RKO (cell line): Measurements from ENCODE around the gene DPP3.
"Not testable (repeated sequence)": the region's sequence is repeated elsewhere in the genome, so short reads cannot be mapped to it uniquely, and the experiment has no call there.

Experiments used
- DNase-seq: peaks from one replicate; pipeline ENCODE4 v3.0.0-alpha.2; 2016; ENCODE audit warnings: low spot score

Gene DPP3

DNA sequence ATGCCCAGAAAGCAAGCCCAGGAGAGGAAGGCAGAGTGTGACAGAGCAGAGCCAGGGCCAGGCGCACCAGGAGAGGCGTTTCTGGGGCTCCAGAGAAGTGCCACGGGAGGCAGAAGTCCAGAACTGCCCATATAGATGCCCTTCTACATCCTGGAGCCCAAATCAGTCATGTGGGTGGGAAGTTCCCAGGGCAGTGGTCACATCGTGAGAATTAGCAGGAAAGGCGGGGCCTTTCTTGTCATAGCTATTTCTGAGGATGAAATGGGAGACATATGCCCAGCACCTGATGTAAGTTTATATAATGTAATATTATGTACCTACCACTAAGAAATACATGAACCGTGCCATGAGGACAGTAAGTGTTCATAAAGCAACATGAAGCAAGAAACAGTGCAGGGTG is 52.5 kb downstream of the DPP3 start:
- DNase-seq: no peak

DNA sequence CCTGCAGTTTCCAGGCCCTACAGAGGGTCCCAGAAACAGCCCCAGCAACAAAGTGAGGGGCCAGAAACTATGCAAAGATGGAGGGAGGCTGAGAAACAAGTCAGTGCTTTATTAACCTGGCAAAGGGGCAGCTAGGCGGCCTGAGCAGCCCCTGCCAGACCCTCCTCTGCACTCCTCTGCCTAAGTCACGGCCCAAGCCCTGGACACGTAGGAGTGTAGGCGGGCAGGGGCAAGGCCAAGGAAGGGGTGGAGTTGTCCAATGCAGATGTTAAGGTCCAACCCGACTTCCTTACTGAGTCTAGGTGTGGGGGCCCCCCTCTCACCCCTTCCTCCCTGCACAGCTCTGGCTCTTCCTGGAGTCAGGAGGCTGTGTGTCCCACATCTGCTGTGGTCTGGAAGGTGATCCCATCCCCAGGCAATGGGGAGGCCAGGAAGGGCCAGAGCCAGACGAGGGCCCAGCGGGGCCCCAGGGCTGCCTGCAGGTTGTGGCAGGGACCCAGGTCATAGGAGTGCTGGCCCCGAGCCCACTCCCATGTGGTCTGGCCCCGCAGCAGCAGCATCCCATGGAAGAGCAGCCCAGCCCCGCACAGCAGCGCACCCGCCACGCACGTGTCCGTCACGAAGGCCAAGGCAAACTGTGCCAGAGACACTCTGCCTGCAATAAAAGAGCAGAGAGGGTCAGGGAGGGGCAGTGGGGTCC is 59.1 kb downstream of the DPP3 start:
- no peak for DNase-seq

DNA sequence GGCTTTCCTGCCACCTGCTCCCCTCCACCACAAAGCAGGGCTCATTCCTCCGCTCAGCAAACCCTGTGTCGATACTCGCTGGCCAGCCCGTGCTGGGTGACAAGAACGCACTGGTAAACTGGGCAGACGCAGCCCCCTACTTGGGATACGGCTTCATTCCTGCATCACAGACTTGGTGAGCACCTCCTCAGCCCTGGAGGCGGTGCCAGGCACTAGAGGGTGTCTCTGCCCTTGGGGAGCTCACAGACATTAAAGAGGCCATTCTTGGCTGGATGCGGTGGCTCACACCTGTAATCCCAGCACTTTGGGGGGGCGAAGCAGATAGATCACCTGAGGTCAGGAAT is 59.6 kb downstream of the DPP3 start:
- DNase-seq: no peak

DNA sequence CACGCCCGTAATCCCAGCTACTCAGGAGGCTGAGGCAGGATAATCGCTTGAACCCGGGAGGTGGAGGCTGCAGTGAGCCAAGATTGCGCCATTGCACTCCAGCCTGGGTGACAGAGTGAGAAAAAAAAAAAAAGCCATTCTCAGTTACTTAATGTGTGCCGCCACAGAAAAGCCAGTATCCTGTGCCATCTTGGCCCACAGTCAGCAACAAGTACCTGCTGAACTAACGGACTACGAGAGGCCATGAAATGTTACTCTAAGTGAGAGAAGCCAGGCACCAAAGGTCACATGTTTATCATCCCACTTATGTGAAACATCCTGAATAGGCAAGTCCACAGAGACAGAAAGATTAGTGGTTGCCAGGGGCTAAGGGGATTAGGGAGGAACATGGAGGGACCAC is 60.4 kb downstream of the DPP3 start:
- not testable (repeated sequence) for DNase-seq

DNA sequence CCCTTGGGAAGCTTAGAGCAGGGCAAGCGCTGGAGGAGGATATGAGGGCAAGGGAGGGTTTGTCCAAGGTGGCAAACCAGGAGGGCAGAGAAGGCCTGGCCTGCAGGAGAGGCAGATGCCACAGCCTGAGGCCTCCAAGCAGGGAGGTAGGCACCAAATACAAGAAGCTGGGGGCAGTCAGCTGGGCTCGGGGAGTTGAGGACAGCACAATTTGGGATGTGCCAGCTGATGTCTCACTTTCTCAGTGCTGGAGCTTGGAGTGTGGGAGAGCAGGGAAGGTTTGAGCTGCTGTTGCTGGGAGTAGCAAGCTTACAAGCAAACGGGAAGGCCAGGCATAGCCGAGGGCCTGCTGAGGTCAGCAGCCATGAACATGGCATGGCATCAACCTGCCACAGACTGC is 61.7 kb downstream of the DPP3 start:
- no peak for DNase-seq

DNA sequence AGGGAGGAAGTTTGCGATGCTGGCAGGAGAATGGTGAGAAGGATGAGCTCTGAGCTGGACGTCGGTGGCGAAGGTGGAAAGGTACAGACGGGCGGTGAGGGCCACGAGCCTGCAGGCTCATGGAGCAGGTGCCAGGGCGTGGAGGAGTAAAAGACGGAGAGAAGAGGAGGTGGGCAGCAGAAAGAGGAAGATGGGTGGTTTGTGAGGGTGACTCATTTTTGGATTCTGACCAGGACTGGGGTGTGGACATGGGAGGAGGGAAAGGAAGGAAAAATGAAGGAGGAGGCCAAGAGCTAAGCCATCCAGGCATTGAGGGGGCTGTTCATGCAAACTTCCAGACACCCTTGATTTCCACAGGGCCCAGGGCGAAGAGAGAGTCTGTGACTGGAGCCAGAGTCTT is 62.1 kb downstream of the DPP3 start:
- DNase-seq: no peak

DNA sequence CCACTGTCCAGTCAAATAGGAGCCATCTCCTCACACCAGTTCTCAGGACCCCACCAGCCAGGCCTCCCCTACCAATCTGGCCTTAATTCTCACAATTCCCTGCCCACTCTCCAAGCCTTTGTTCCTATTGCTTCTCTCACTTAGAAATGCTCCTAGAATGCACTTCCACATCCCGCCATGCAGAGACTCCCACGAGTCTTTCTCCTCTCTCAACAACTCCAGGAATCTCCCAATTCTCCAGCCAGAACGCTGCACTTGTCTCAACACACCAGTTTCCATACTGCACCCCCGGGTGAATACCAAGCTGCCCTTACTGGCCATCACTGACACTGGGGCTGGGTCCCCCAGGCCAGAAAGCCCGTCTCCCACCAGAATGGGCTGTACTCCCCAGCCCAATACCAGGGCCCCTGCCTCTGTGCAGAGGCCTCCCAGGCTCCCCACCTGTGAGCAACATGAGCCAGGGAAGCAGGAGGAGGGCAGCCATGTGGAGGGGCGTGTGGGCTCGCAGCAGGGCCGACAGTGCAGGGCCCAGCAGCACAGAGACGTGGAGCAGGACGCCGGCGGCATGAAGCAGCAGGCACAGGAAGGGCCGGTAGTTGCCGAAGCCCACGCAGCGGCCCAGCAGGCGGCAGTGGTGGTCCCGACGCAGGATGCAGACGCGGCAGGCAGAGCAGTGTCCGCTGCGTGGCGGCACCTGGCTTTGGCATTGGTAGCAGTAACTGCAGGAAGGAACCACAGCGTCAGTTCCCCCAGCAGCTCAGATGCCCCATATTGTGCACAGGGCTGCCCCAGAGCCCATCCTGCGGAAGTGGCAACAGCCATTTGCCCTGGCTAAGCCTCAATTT is 63.3 kb downstream of the DPP3 start:
- no peak for DNase-seq

DNA sequence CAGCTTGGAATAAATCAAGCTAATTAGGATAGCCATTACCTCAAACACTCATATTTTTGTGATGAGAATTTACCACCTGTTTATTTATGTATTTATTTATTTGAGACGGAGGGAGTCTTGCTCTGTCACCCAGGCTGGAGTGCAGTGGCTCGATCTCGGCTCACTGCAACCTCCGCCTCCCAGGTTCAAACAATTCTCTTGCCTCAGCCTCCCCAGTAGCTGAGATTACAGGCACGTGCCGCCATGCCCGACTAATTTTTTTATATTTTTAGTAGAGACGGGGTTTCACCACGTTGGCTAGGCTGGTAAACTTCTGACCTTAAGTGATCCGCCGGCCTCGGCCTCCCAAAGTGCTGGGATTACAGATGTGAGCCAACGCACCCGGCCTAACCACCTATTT is 64.7 kb downstream of the DPP3 start:
- not testable (repeated sequence) for DNase-seq

DNA sequence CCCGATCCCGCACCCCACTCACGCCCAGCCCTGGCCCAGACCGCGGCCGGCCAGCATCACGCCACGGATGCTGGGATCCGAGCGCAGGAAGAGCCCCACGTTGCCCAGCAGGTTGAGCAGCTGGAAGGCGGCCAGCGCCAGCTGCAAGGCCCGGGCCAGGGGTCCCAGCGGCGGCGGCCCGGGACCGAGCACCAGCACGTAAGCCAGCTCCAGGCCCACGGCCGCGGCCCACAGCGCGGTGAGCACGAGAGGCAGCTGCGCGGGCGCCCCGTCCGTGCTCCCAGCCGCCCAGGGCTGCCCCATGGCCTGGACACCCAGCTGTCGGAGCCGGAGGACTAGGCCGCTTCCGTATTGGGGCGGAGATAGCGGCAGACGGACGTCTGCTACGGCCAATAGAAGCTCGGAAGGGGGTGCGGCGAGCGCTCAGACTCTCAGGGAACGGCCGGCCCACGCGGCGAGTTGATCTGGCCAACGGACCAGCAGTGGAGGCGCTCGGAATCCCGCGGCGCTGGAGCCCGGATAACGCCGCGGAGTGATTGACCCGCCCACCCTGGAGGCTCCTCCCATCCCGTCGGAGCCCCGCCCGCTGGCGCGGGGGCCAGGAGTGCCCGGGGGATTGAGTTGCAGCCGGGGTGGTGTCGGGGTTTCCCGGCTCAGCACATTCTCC is 65.6 kb downstream of the DPP3 start, which contains the start of gene ZDHHC24:
TSS of gene ZDHHC24 (minus strand) at position 348 of the 667 bp plus-strand sequence. CDS start at position 303, 45 bp downstream.
- peak; percentile 97 for DNase-seq

DNA sequence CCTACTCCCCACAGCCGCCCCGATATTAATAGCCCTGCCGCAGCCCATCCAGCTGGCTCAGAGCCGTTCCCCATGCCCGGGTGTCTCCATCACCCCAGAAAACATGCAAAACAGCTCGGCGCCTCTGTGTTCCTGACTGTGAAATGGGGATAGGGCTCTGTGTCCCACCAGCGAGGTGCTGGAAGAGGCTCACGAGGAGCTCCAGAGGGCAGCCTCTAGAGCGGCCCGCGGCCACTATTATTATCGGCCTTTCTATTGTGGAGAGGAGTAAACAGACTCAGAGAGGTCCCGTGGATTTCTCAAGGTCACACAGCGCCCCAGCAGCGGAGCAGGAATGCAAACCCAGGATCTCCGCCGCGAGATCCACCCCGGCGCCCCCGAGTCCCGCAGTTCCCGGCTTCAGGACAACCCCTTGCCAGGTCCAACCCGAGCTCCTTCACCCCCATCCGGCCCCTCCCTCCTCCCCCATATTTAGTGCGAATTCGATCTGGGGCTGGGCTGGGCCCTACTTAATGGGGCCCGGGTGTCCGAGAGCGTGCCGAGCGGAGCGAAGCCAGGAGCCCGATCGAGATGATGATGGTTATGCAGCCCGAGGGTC is 66.2 kb downstream of the DPP3 start, which contains the start of gene ACTN3:
TSS of gene ACTN3 (plus strand) at position 536 of the 598 bp plus-strand sequence. CDS start at position 571, 35 bp downstream.
- DNase-seq: no peak

DNA sequence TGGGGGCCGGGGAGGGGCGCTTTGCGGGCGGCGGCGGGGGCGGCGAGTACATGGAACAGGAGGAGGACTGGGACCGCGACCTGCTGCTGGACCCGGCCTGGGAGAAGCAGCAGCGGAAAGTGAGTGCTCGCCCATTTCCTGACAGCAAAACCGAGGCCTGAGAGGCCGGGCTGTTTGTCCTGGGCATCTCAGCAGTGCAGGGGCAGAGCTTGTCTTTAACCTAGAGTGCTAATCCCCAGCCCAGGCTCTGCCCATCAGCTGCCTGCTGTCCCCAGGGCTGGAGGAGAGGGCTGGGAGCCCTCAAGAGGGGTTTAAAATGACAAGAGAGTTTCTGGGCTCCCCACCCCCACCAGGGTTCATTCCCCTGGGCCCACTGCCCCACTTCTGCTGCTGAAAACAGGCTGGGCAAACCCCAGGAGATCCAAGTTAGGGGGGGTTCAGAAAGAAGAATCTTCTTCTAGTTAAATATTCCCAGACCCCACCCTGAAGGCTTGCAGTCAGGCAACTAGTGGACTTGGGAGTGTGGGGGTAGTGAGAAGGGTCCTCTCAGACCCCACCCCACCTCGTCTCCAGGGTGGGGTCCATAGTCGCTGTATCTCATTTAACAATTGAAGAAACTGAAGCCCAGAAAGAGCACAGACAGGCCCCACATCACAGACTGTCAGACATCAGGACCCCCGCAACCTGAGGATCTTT is 66.9 kb downstream of the DPP3 start:
- no peak for DNase-seq

DNA sequence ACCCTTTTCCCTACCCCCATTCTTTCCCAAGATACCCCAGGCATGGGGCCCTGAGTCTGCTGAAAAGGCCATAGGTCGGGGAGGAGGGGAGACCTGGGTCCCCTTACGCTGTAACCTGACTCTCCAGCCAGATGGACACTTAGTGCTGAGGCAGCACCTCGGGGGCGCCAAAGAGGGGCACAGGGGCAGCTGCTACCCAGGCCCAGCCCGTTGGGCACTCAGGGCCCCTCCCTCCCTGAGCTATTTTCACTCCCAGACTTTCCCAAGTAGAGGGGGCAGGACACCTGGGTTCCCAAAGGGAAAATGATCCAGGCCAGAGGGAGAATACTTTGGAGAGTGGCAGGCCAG is 67.4 kb downstream of the DPP3 start:
- no peak for DNase-seq

DNA sequence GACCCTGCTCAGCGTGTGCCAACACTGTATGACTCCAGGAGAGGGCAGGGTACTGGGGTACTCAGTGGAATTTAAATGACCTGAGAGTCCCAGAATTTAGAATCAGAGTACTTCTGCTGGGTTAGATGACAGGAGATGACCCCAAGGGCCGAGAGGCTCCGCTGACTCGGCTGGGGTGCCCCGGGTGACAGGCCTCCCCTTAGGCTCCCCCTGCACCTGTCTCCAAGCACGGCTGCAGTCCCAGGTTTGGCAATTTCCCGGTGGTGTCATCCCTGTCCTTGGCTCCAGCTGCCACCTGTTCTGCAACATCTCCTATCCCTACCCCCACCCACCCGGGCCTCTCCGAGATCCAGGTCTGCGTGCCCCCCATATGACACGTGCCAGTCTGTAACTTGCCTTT is 67.8 kb downstream of the DPP3 start:
- no peak for DNase-seq

DNA sequence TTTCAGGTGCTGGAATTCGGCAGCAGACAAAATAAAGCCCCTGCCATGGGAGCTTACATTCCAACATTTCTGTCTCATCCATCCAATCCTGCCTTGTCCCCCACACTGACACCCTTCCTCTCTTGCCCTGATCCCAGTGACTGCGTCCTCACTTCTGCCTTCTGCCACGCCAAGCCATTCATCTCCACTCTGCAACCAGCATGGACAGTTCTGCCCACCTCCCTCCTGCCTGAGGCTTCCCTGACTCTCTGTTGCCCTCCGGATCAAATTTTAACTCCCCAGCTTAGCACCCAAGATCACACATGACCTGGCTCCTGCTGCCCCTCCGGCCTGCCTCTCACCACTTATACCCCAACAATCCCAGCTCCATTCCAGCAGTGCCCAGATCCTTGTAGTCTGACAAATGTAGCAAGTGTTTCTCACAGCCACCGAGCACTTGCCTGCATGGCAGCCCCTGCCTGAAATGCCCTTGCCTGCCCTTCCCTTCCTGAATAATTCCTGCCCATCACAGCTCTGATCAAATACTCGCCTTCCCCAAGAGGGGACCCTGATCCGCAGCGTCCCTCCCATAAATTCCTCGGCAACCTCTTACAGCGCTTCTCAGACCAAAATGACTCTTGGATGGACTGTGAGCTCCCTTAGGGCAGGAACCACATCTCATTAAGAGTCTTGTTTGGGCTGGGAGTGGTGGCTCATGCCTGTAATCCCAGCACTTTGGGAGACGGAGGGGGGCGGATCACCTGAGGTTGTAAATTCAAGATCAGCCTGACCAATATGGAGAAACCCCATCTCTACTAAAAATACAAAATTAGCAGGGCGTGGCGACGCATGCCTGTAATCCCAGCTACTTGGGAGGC is 68.8 kb downstream of the DPP3 start:
- DNase-seq: no peak

DNA sequence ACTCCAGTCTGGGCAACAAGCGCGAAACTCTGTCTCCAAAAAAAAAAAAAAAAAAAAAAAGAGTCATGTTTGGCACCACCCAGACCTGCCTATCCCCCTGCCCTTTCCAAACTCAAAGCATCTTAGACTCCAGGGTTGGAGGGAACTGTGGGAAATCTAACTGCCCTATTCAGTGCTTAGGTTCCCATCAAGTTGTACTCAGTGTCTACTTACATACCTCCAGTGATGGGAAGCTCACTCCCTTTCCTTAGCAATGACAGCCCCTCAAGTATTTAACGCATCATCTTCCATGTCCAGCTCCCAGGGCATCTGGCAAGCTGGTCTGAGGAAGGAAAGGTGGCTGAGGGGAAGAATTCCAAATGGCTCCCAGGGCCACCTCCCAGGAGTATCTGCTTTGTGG is 69.5 kb downstream of the DPP3 start:
- DNase-seq: no peak

DNA sequence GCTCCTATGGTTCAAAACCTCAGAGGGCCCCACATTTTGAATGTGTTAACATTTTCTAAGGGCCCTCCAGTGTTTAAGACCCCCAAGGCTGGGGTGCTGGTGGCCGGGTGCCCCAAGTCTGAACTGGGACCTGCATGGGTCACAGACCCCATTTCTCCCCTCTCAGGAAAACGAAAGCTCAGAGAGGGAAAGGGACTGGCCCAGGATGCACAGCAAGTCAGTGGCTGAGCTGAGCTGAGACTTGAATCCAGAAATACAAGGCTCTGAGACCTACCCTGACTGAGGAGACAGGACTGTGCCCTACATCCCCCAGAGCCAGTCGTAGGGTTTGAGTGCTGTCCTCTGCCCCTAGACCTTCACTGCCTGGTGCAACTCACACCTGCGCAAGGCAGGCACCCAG is 70.7 kb downstream of the DPP3 start:
- no peak for DNase-seq

DNA sequence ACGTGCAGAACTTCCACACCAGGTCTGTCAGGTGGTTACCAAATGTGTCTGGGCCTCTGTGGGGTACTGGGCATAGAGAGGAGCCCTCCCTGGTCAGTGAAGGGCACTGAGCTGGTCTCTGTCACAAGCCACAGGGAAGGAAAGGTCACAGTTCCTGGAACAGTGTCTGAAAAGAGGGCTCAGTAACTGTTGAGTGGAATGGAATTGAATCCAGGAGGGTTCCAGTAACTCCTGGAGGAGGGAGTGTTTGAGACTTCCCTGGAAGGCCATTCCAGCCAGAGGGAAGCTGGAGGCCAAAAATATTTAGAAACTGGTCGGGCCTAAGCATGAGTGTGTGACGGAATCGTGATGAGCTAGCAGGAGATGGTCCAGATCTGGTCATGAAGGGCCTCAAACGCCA is 74.4 kb downstream of the DPP3 start:
- no peak for DNase-seq

DNA sequence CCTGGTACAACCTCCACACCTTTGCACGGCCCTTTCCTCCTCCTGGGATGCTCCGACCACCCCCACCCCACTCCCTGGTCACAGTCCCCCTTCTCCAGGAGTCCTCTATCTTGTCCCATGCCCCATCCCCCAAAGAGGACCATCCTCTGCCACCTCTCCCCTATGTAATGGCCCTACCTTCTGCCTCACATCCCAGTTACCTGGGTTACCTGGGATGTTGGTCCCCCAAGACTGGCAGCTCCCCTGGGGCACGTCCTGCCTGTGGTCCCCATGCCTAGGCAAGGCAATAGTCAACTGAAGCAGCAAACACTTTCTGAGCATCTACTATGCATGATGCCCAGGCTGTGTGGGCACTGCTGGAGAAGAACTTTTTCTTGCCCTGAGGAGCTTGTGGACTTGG is 75.2 kb downstream of the DPP3 start:
- no peak for DNase-seq

DNA sequence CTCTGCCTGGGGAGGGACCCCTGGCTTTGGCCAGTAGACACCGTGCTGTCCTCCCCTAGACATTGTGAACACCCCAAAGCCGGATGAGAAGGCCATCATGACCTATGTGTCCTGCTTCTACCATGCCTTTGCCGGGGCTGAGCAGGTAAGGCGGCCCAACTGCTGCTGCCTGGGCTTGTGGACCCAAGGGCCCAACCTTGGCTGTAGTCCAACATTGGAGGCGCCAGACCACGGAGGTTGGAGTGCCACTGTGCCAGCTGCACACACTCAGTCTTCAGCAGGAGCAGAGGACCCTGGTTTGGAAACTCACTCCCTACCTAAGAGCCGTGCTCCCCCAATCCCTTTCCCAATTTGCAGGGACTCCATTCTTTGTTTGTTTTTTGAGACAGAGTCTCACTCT is 75.9 kb downstream of the DPP3 start:
- DNase-seq: no peak

DNA sequence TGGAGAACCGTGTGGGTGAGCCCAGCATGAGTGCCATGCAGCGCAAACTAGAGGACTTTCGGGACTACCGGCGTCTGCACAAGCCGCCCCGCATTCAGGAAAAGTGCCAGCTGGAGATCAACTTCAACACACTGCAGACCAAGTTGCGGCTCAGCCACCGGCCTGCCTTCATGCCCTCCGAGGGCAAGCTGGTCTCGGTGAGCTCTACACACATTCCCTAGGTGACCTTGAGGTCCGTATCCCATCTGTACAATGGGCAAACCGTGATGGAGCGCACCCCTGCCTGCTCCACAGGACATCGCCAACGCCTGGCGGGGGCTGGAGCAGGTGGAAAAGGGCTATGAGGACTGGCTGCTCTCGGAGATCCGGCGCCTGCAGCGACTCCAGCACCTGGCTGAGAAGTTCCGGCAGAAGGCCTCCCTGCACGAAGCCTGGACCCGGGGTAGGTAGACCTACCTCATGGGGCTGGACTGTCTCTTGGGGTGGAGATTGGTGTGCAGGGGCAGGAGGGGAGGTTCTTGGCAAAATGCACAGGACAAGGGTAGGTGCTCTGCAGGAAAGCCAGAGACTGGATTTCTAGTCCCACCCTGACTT is 77.6 kb downstream of the DPP3 start:
- DNase-seq: no peak
